AG10803 (cell line): ENCODE results near the gene ESF1.

Experiments
- DNase-seq: peaks from one replicate; pipeline ENCODE4 v3.0.0; 2010; ENCODE audit warnings: low read depth
- H3K4me3 ChIP-seq: 2 replicates; pipeline ENCODE4 v1.5.1; 2011; ENCODE audit warnings: mild to moderate bottlenecking, low read length, control low read depth
- CTCF ChIP-seq: conservative IDR thresholded peaks from 2 replicates; pipeline ENCODE4 v1.5.1; 2011; ENCODE audit warnings: mild to moderate bottlenecking, low read length, control low read depth, inconsistent platforms

Gene ESF1, protein sequence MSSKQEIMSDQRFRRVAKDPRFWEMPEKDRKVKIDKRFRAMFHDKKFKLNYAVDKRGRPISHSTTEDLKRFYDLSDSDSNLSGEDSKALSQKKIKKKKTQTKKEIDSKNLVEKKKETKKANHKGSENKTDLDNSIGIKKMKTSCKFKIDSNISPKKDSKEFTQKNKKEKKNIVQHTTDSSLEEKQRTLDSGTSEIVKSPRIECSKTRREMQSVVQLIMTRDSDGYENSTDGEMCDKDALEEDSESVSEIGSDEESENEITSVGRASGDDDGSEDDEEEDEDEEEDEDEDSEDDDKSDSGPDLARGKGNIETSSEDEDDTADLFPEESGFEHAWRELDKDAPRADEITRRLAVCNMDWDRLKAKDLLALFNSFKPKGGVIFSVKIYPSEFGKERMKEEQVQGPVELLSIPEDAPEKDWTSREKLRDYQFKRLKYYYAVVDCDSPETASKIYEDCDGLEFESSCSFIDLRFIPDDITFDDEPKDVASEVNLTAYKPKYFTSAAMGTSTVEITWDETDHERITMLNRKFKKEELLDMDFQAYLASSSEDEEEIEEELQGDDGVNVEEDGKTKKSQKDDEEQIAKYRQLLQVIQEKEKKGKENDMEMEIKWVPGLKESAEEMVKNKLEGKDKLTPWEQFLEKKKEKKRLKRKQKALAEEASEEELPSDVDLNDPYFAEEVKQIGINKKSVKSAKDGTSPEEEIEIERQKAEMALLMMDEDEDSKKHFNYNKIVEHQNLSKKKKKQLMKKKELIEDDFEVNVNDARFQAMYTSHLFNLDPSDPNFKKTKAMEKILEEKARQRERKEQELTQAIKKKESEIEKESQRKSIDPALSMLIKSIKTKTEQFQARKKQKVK

DNA sequence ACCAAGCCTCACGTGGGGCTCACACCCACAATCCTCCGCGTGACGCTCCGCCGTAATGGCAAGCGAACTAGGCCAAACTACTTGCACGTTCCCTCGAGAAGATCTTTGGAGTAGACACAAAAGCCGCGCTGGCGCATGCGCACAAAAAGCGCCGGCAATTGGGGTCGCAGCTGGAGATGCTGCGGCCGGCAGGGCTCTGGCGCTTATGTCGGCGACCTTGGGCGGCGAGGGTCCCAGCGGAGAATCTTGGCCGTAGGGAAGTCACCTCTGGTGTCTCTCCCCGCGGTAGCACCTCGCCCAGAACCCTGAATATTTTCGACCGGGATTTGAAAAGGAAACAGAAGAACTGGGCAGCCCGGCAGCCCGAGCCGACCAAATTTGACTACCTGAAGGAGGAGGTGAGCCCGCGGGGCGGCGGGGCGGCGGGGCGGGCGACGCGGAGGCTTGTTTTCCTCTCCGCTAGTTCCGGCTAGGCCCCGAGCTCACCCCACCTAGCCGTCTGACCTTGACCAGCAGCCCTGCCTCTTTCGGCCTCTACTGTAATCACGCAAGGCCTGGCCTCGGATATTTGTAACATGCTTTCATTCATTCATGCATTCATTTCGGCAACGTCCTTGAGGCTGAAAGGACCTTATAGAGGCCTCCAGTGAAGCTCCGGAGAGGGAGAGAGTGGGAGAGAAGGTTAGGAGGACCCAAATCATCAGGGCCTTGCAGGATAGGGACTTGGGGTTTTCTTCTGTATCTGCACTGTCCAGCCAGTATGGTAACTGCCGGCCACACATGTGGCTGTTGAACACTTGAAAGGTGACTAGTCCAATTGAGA is at the start of gene ESF1, which contains the start of gene NDUFAF5:
TSS of gene ESF1 (minus strand) at position 27 of the 823 bp plus-strand sequence. CDS start 1,779 bp downstream, outside the sequence.
TSS of gene NDUFAF5 (plus strand) at position 136 of the 823 bp plus-strand sequence. CDS start at position 177, 41 bp downstream.
- peak within 1 kb of the TSS; percentile 93 for H3K4me3 ChIP-seq
- peak; percentile 97 for DNase-seq
- TF ChIP-seq CTCF = no peak

GRCh38 chr20:13831476-13831875 is 46.8 kb upstream of the ESF1 start:
- DNase-seq = peak; percentile 18
- no peak for TF ChIP-seq CTCF
- no peak overlapping the region for H3K4me3 ChIP-seq

DNA sequence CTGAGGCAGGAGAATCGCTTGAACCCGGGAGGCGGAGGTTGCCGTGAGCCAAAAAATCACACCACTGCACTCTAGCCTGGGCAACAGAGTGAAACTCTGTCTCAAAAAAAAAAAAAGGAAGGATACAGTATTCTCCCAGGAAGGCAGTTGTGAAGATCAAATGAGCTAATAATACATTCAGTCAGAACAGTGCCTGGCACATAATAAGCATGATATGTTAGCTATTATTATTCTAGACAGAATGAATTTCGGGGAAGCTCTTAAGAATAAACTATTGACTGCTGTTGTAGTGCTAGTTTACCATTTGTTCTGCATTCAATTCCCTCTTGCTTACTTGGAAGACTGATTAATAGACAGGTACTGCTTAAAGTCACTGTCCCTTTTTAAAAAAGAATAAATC is 40.7 kb upstream of the ESF1 start:
- H3K4me3 ChIP-seq = no peak overlapping the region
- no peak for DNase-seq
- no peak for TF ChIP-seq CTCF

GRCh38 chr20:13824459-13824858 is 39.7 kb upstream of the ESF1 start:
- no peak for DNase-seq
- TF ChIP-seq CTCF = no peak
- H3K4me3 ChIP-seq = no peak overlapping the region

- H3K4me3 ChIP-seq = no peak overlapping the region
- peak; percentile 30 for TF ChIP-seq CTCF
- no peak for DNase-seq
Measured at GRCh38 chr20:13822459-13822858, 37.7 kb upstream of the ESF1 start.

DNA sequence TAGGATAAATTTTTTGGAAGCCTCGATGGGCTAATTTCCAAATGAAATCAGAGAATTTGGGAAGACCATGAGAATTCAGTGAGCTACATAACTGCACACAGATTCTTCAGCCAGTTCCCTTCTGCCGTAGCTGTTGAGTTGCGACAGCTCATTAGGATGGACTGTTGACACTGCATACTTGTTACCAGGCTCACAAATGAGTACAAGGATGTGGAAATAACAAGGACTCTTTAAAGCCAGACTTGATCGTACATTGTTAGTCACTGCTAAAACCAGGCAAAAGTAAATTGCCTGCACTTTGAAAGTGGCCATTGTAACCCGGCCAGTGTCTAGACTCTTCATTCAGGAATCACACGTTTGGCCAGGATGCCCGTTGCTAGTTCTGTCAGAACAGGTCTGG is 37.2 kb upstream of the ESF1 start:
- DNase-seq = peak; percentile 92
- H3K4me3 ChIP-seq = no peak overlapping the region
- TF ChIP-seq CTCF = no peak
